GM12891 (cell line): ENCODE results near the gene CYBB.

Experiments
- POLR2A ChIP-seq: IDR thresholded peaks from 2 replicates; pipeline ENCODE4 v1.6.1; 2011; ENCODE audit warnings: low read depth, low read length, control low read depth
- POLR2AphosphoS5 ChIP-seq: IDR thresholded peaks from 2 replicates; pipeline ENCODE4 v1.6.1; 2011; ENCODE audit warnings: low read depth, low read length, control low read depth

- TF ChIP-seq POLR2A (no peak), POLR2AphosphoS5 (no peak)
Observed at GRCh38 chrX:37817176-37817575, 37.3 kb downstream of the CYBB start.
